Activated naive CD4-positive, alpha-beta T cell treated with anti-CD3 and anti-CD28 coated beads for 36 hours (primary cell): ENCODE measurements around the gene GBP2. TPM values are rescaled to one million over a fixed set of nuclear protein-coding genes. Genes with fewer than 3 reads are reported as not detected.

ENCODE experiments used
- CTCF ChIA-PET: fragments of 350-600 bp; sonication (Branson Sonifier 250); formaldehyde crosslinking; loops from one replicate; lab custom pipeline; 2021; ENCODE audit warnings: antibody characterized with exemption; lab: Charles Lee
- DNase-seq: peaks from one replicate; pipeline ENCODE4 v3.0.0-alpha.2; 2020
- H3K27ac Mint-ChIP-seq: one replicate; pipeline ENCODE4 v1.8.0; 2021; ENCODE audit warnings: mild to moderate bottlenecking, mixed read lengths
- H3K27me3 Mint-ChIP-seq: one replicate; pipeline ENCODE4 v1.8.0; 2021; ENCODE audit warnings: low read depth, mixed read lengths
- H3K36me3 Mint-ChIP-seq: one replicate; pipeline ENCODE4 v1.8.0; 2021; ENCODE audit warnings: low read depth, mixed read lengths
- H3K4me1 Mint-ChIP-seq: one replicate; pipeline ENCODE4 v1.8.0; 2021; ENCODE audit warnings: low read depth, mixed read lengths
- H3K4me3 Mint-ChIP-seq: one replicate; pipeline ENCODE4 v1.8.0; 2021; ENCODE audit warnings: mild to moderate bottlenecking, moderate library complexity, mixed read lengths
- H3K9me3 Mint-ChIP-seq: one replicate; pipeline ENCODE4 v1.8.0; 2021; ENCODE audit warnings: mixed read lengths
- intact Hi-C: fragments of 100-400 bp; cut with micrococcal nuclease; formaldehyde crosslinking; loops from one replicate; pipeline ENCODE4 v1.15.1; 2023
- total RNA-seq, 2 experiments: library from RNA; stranded (reverse); gene quantifications; one replicate each; pipeline ENCODE4 v1.2.3, GENCODE V29; 2021

The GBP2 gene
- total RNA-seq: 100 to 1,000 TPM; 338 to 351 TPM

- H3K36me3 Mint-ChIP-seq: peaks cover 41% of the 10 kb centered on the region
- peak within 1 kb of the TSS; percentile 96 for H3K27ac Mint-ChIP-seq
- CTCF ChIA-PET: interaction anchor here (0.6 to 2.9 kb wide), 6 partner anchors 73 to 152 kb away, joined by 3 to 16 read pairs (median 4); partner anchors contain the start of genes GBP4 and GBP5
- intact Hi-C loops: loop anchor here (1.0 to 2.0 kb wide), 16 partner anchors 22 to 485 kb away; partner anchors contain the start of genes GBP1, GBP3, GTF2B and KYAT3
- peaks cover 4% of the 10 kb centered on the region for H3K9me3 Mint-ChIP-seq
- H3K4me1 Mint-ChIP-seq: peaks cover 44% of the 10 kb centered on the region
- H3K27me3 Mint-ChIP-seq: no peaks in the 10 kb centered on the region
- H3K4me3 Mint-ChIP-seq: peak within 1 kb of the TSS; percentile 91
- peak; percentile 44 for DNase-seq
These were observed at the start of gene GBP2 for GRCh38 chr1:89125913-89126580. Gene GBP2 (minus strand): TSS chr1:89126114. CDS start chr1:89121966, 4,148 bp downstream.

- Mint-ChIP-seq H3K27ac (no peak overlapping the region), H3K27me3 (no peaks in the 10 kb centered on the region), H3K4me1 (peaks cover 17% of the 10 kb centered on the region), H3K9me3 (no peaks in the 10 kb centered on the region), H3K4me3 (no peak overlapping the region), H3K36me3 (no peaks in the 10 kb centered on the region)
- intact Hi-C loops: no loop called here
- no peak for DNase-seq
- CTCF ChIA-PET: interaction anchor here (1.2 kb wide), 1 partner anchor 176 kb away, joined by 3 read pairs; no protein-coding TSS in a partner anchor
These were observed 48.6 kb upstream of the GBP2 start for GRCh38 chr1:89174491-89174890.

- Mint-ChIP-seq H3K4me1 (peaks cover 17% of the 10 kb centered on the region), H3K27me3 (no peaks in the 10 kb centered on the region), H3K9me3 (no peaks in the 10 kb centered on the region), H3K36me3 (no peaks in the 10 kb centered on the region), H3K4me3 (no peak overlapping the region), H3K27ac (no peak overlapping the region)
- intact Hi-C loops: no loop called here
- DNase-seq: no peak
- CTCF ChIA-PET: no interaction called here
These were observed 46.7 kb upstream of the GBP2 start for GRCh38 chr1:89172468-89173143.

GRCh38 chr1:89171067-89171438, 45.1 kb upstream of the GBP2 start:
- Mint-ChIP-seq H3K27ac (no peak overlapping the region), H3K27me3 (no peaks in the 10 kb centered on the region), H3K36me3 (no peaks in the 10 kb centered on the region), H3K9me3 (no peaks in the 10 kb centered on the region), H3K4me1 (peaks cover 12% of the 10 kb centered on the region), H3K4me3 (no peak overlapping the region)
- peak; percentile 19 for DNase-seq
- intact Hi-C loops: loop anchor here (2.0 kb wide), 1 partner anchor 44 kb away; the partner anchor contains the start of gene GBP2
- CTCF ChIA-PET: interaction anchor here (0.6 kb wide), 1 partner anchor 188 kb away, joined by 3 read pairs; no protein-coding TSS in a partner anchor

- Mint-ChIP-seq H3K4me1 (peaks cover 12% of the 10 kb centered on the region), H3K36me3 (no peaks in the 10 kb centered on the region), H3K27me3 (no peaks in the 10 kb centered on the region), H3K4me3 (no peak overlapping the region), H3K27ac (no peak overlapping the region), H3K9me3 (no peaks in the 10 kb centered on the region)
- CTCF ChIA-PET: no interaction called here
- DNase-seq: no peak
- intact Hi-C loops: loop anchor here (2.0 kb wide), 1 partner anchor 44 kb away; the partner anchor contains the start of gene GBP2
These were observed 44.5 kb upstream of the GBP2 start for GRCh38 chr1:89170170-89171066.

GRCh38 chr1:89169166-89169565, 43.3 kb upstream of the GBP2 start:
- CTCF ChIA-PET: no interaction called here
- intact Hi-C loops: no loop called here

GRCh38 chr1:89167590-89168230, 41.8 kb upstream of the GBP2 start:
- intact Hi-C loops: no loop called here
- no peaks in the 10 kb centered on the region for H3K27me3 Mint-ChIP-seq
- H3K27ac Mint-ChIP-seq: no peak overlapping the region
- H3K36me3 Mint-ChIP-seq: no peaks in the 10 kb centered on the region
- no peaks in the 10 kb centered on the region for H3K9me3 Mint-ChIP-seq
- H3K4me3 Mint-ChIP-seq: no peak overlapping the region
- H3K4me1 Mint-ChIP-seq: peaks cover 8% of the 10 kb centered on the region
- CTCF ChIA-PET: no interaction called here
- DNase-seq: no peak

More at GRCh38 chr1:89169166-89169565, 43.3 kb upstream of the GBP2 start:
- Mint-ChIP-seq H3K9me3 (no peaks in the 10 kb centered on the region), H3K27ac (no peak overlapping the region), H3K4me3 (no peak overlapping the region), H3K27me3 (no peaks in the 10 kb centered on the region), H3K36me3 (no peaks in the 10 kb centered on the region), H3K4me1 (peaks cover 12% of the 10 kb centered on the region)
- no peak for DNase-seq

- DNase-seq: no peak
- H3K27me3 Mint-ChIP-seq: no peaks in the 10 kb centered on the region
- CTCF ChIA-PET: no interaction called here
- peaks cover 1% of the 10 kb centered on the region for H3K9me3 Mint-ChIP-seq
- H3K4me1 Mint-ChIP-seq: peaks cover 4% of the 10 kb centered on the region
- intact Hi-C loops: no loop called here
- no peaks in the 10 kb centered on the region for H3K36me3 Mint-ChIP-seq
- H3K27ac Mint-ChIP-seq: no peak overlapping the region
- H3K4me3 Mint-ChIP-seq: no peak overlapping the region
These were observed 40.8 kb upstream of the GBP2 start for GRCh38 chr1:89166705-89167104.

GRCh38 chr1:89165811-89166210, 39.9 kb upstream of the GBP2 start:
- no peak overlapping the region for H3K27ac Mint-ChIP-seq
- DNase-seq: no peak
- CTCF ChIA-PET: no interaction called here
- H3K27me3 Mint-ChIP-seq: no peaks in the 10 kb centered on the region
- H3K36me3 Mint-ChIP-seq: no peaks in the 10 kb centered on the region
- H3K4me1 Mint-ChIP-seq: peaks cover under 1% of the 10 kb centered on the region
- no peak overlapping the region for H3K4me3 Mint-ChIP-seq
- intact Hi-C loops: no loop called here
- H3K9me3 Mint-ChIP-seq: peaks cover 8% of the 10 kb centered on the region

- Mint-ChIP-seq H3K4me1 (peaks cover 8% of the 10 kb centered on the region), H3K27ac (no peak overlapping the region), H3K9me3 (peaks cover 5% of the 10 kb centered on the region), H3K27me3 (peaks cover 2% of the 10 kb centered on the region), H3K36me3 (peaks cover 4% of the 10 kb centered on the region), H3K4me3 (no peak overlapping the region)
- no peak for DNase-seq
- CTCF ChIA-PET: no interaction called here
- intact Hi-C loops: no loop called here
These were observed 25.1 kb upstream of the GBP2 start for GRCh38 chr1:89151047-89151446.

GRCh38 chr1:89149976-89150375, 24.1 kb upstream of the GBP2 start:
- Mint-ChIP-seq H3K36me3 (no peaks in the 10 kb centered on the region), H3K4me1 (peaks cover 11% of the 10 kb centered on the region), H3K27me3 (peaks cover 2% of the 10 kb centered on the region), H3K27ac (no peak overlapping the region), H3K4me3 (no peak overlapping the region), H3K9me3 (no peaks in the 10 kb centered on the region)
- intact Hi-C loops: no loop called here
- no peak for DNase-seq
- CTCF ChIA-PET: no interaction called here
